MM.1S (cell line): ENCODE data around the gene COL2A1.

Experiments
- DNase-seq: peaks from one replicate; pipeline ENCODE4 v3.0.0-alpha.2; 2015
- H2AFZ ChIP-seq: fragments of 300-600 bp; sonication (generic); 2 replicates; pipeline ENCODE4 v1.6.0; 2016; ENCODE audit warnings: antibody characterized with exemption, low read length
- H3F3A ChIP-seq: fragments of 300-600 bp; sonication (generic); 2 replicates; pipeline ENCODE4 v1.6.1; 2016; ENCODE audit warnings: mild to moderate bottlenecking, antibody characterized with exemption, low read length, moderate library complexity, mixed read lengths; ENCODE audit not compliant: insufficient read depth
- H3K27ac ChIP-seq: fragments of 300-600 bp; sonication (generic); 2 replicates; pipeline ENCODE4 v1.5.1; 2016; ENCODE audit warnings: mild to moderate bottlenecking, low read length
- H3K27me3 ChIP-seq: fragments of 300-600 bp; sonication (generic); replicated peaks from 2 replicates; pipeline ENCODE4 v1.6.0; 2016; ENCODE audit warnings: low read length; ENCODE audit not compliant: insufficient read depth
- H3K36me3 ChIP-seq: fragments of 300-600 bp; sonication (generic); replicated peaks from 2 replicates; pipeline ENCODE4 v1.6.1; 2016; ENCODE audit warnings: mild to moderate bottlenecking, low read length, mixed read lengths; ENCODE audit not compliant: insufficient read depth
- H3K4me1 ChIP-seq: fragments of 300-600 bp; sonication (generic); 2 replicates; pipeline ENCODE4 v1.6.1; 2016; ENCODE audit warnings: low read length, mixed read lengths
- H3K4me2 ChIP-seq: fragments of 300-600 bp; sonication (generic); 2 replicates; pipeline ENCODE4 v1.6.0; 2016; ENCODE audit warnings: low read depth, low read length
- H3K4me3 ChIP-seq: fragments of 300-600 bp; sonication (generic); 2 replicates; pipeline ENCODE4 v1.5.1; 2016; ENCODE audit warnings: low read length, mixed read lengths
- H3K79me2 ChIP-seq: fragments of 300-600 bp; sonication (generic); 2 replicates; pipeline ENCODE4 v1.6.1; 2016; ENCODE audit warnings: mixed run types, low read length, mixed read lengths
- H3K9ac ChIP-seq: fragments of 300-600 bp; sonication (generic); 2 replicates; pipeline ENCODE4 v1.6.1; 2016; ENCODE audit warnings: low read length, mixed read lengths
- H3K9me2 ChIP-seq: fragments of 300-600 bp; sonication (generic); replicated peaks from 2 replicates; pipeline ENCODE4 v1.6.1; 2016; ENCODE audit warnings: mild to moderate bottlenecking, low read length, mixed read lengths; ENCODE audit not compliant: insufficient read depth
- H3K9me3 ChIP-seq: fragments of 300-600 bp; sonication (generic); replicated peaks from 2 replicates; pipeline ENCODE4 v1.6.1; 2016; ENCODE audit warnings: mild to moderate bottlenecking, low read length, mixed read lengths; ENCODE audit not compliant: insufficient read depth
- H4K20me1 ChIP-seq: fragments of 300-600 bp; sonication (generic); 2 replicates; pipeline ENCODE4 v1.6.1; 2016; ENCODE audit warnings: mild to moderate bottlenecking, low read length, moderate library complexity, mixed read lengths; ENCODE audit not compliant: insufficient read depth
- CTCF ChIP-seq: fragments of 300-600 bp; sonication (generic); IDR thresholded peaks from 2 replicates; pipeline ENCODE4 v1.5.1; 2016; ENCODE audit warnings: antibody characterized with exemption, low read length, mixed read lengths
- EZH2 ChIP-seq: fragments of 300-600 bp; sonication (generic); optimal IDR thresholded peaks from 2 replicates; pipeline ENCODE3; 2017; ENCODE audit warnings: low read depth, mild to moderate bottlenecking, antibody characterized with exemption, low read length, mixed read lengths
- EZH2phosphoT487 ChIP-seq: fragments of 300-600 bp; sonication (generic); IDR thresholded peaks from 2 replicates; pipeline ENCODE4 v1.6.1; 2018; ENCODE audit warnings: antibody characterized with exemption, low read length

Gene COL2A1

GRCh38 chr12:48045061-48045846 lies 41.0 kb upstream of the COL2A1 start:
- no peak overlapping the region for H3K4me2 ChIP-seq

GRCh38 chr12:48044396-48044795 lies 40.1 kb upstream of the COL2A1 start:
- Histone ChIP-seq H3K36me3 (no peaks in the 10 kb centered on the region), H2AFZ (no peak overlapping the region)

More at GRCh38 chr12:48045061-48045846, 41.0 kb upstream of the COL2A1 start:
- Histone ChIP-seq H3F3A (no peaks in the 10 kb centered on the region), H3K27me3 (no peaks in the 10 kb centered on the region), H2AFZ (no peak overlapping the region), H3K36me3 (no peaks in the 10 kb centered on the region), H3K27ac (no peak overlapping the region), H3K4me3 (no peak overlapping the region), H3K9ac (no peak overlapping the region), H3K79me2 (no peaks in the 10 kb centered on the region), H3K9me3 (no peaks in the 10 kb centered on the region), H4K20me1 (no peaks in the 10 kb centered on the region), H3K4me1 (no peaks in the 10 kb centered on the region), H3K9me2 (no peaks in the 10 kb centered on the region)
- no peak for DNase-seq
- TF ChIP-seq EZH2phosphoT487 (no peak), EZH2 (no peak), CTCF (no peak)

GRCh38 chr12:48043771-48044170 lies 39.5 kb upstream of the COL2A1 start:
- Histone ChIP-seq H3K9me2 (no peaks in the 10 kb centered on the region), H3K4me1 (no peaks in the 10 kb centered on the region), H3K9me3 (no peaks in the 10 kb centered on the region), H3K79me2 (no peaks in the 10 kb centered on the region), H3K27me3 (no peaks in the 10 kb centered on the region), H3K9ac (no peak overlapping the region), H3K36me3 (no peaks in the 10 kb centered on the region), H2AFZ (no peak overlapping the region), H3K4me3 (no peak overlapping the region), H3K4me2 (no peak overlapping the region), H4K20me1 (no peaks in the 10 kb centered on the region), H3K27ac (no peak overlapping the region), H3F3A (no peaks in the 10 kb centered on the region)
- no peak for TF ChIP-seq CTCF
- TF ChIP-seq EZH2 = no peak
- no peak for TF ChIP-seq EZH2phosphoT487
- no peak for DNase-seq

More at GRCh38 chr12:48044396-48044795, 40.1 kb upstream of the COL2A1 start:
- Histone ChIP-seq H3K79me2 (no peaks in the 10 kb centered on the region), H3K4me2 (no peak overlapping the region), H3K9ac (no peak overlapping the region), H3K27ac (no peak overlapping the region), H3K4me3 (no peak overlapping the region), H3K27me3 (no peaks in the 10 kb centered on the region), H4K20me1 (no peaks in the 10 kb centered on the region), H3K9me3 (no peaks in the 10 kb centered on the region), H3K9me2 (no peaks in the 10 kb centered on the region), H3F3A (no peaks in the 10 kb centered on the region), H3K4me1 (no peaks in the 10 kb centered on the region)
- no peak for DNase-seq
- TF ChIP-seq EZH2 = no peak
- no peak for TF ChIP-seq EZH2phosphoT487
- no peak for TF ChIP-seq CTCF
